ENCODE data around the gene LMNA.

- TF ChIP-seq EZH2 (IDR thresholded peaks at IDR 0.05; ENCODE audit: insufficient read depth, poor library complexity, severe bottlenecking) (no peak), EZH2phosphoT487 (IDR thresholded peaks at IDR 0.05; ENCODE audit: insufficient read depth, low read depth) (no peak)
Measured at GRCh38 chr1:156108664-156109241, 5.8 kb upstream of the LMNA start.

Data from GM23248 (cell line).